Stimulated activated CD4-positive, alpha-beta T cell treated with anti-CD3 and anti-CD28 coated beads, Interleukin-1b, Interleukin-23, amount 100 ng/mL, for 24 hours (primary cell): ENCODE measurements around the gene C4orf50.

Experiments used
- DNase-seq, 4 experiments: peaks; one replicate each; pipeline ENCODE4 v3.0.0-alpha.2; 2020; ENCODE audit warnings: low read depth in 4 of 4, low spot score in 1 of 4

C4orf50 gene

DNA sequence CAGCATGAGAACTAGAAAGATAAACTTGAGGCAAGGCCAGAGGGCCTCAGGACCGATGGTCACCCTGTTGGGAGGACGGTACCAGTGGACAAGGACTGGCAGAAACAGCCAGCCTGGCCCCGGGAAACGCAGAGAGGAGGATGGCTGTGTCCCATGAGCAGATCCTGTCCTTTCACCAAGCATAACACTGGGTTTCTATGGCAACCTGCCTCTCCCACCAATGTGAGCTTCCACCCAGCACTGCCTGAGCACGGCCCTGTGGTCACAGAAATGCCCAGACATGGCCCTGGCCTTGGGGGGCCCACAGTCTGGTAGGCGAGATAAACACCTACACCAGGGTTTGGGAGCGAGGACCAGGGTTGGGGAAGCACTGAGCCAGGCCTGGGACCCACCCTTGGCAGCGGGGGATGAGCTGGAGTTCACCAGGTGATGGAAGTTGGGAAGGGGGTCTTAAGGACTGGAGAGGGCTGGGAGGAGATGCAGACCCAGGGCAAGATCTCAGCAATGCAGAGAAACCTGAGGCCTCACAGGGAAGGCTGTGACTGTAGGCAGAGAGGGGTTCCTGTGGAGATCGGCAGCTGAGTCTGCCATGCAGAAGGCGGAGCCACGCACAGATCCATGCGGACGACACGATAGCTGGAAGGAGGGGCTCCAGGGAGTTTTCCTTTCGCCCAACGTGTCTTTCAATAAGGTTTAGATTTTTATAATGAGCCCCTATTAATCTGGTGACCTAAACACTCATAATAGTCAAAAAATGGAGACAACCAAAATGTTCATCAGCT, 92.6 kb downstream of the C4orf50 start:
- no peak for DNase-seq

- DNase-seq, result no peak
Measured at GRCh38 chr4:5924461-5925125, 93.6 kb downstream of the C4orf50 start.

GRCh38 chr4:5923376-5923775, 94.9 kb downstream of the C4orf50 start:
- no peak for DNase-seq

GRCh38 chr4:5922556-5922955, 95.7 kb downstream of the C4orf50 start:
- no peak for DNase-seq

GRCh38 chr4:5921981-5922380, 96.2 kb downstream of the C4orf50 start:
- DNase-seq, result no peak

DNA sequence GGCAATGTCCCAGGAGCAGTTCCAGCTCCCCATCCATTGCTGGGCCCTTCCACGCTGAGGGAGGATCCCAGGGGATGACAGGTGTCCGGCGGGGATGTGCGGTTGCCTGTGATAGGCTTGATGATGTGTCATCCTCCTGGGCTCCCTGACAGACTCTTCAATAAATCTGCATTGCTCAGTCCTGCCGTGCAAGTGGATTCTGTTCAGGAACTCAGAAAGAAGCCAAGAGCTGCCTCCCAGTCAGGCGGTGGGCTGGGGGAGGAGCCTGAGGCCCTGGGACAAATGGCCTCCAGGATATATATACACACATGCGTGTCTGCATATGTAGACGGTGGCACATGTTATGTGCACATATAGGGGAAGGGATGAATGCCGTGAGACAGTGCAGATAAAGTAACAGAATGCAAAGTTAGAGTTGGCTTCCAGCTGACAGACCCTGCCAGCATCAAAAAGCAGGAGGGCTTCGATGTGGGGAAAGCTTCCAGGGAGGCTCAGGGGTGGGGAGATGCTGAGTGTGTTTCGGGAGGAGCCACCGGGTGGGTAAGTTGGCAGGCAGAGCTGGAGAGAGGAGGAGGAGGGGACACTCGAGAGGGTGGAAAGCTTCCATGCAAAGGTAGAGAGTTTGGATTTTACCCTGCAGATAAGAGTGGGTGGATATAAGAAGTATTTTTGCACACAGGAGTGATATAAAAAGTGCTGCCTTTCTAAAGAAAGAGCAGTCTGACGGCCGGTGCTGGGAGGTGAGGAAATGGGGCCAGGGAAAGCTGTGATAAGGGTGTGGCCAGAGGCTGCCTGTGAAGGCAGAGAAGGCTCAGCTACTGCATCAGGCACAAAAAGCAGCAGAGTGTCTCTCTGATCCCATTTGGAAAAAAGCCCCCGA, 96.9 kb downstream of the C4orf50 start:
- DNase-seq, result no peak

GRCh38 chr4:5919571-5919970, 98.7 kb downstream of the C4orf50 start:
- DNase-seq, result no peak

GRCh38 chr4:5919044-5919443, 99.2 kb downstream of the C4orf50 start:
- no peak for DNase-seq

- no peak for DNase-seq
Measured at GRCh38 chr4:5918331-5918985, 99.8 kb downstream of the C4orf50 start.

DNA sequence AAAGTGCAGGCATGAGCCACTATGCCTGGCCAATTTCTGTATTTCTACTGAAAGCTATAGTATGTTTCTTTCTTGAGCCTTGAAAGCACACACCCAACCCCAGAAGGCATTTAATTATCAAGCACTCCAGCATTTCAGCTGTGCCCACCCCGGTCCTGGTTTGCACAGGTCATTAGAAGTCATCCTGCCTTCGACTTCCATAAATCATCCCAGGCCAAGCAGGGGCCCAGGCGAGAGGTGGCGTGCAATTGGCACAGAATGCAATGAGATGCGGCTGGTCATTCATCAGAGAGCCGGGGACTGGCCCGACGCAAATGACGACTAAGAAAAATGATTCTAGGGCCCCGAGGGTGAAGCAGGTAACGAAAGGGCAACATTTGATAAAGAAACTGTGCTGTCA, 100.6 kb downstream of the C4orf50 start:
- DNase-seq, result no peak

- DNase-seq, result no peak
Measured at GRCh38 chr4:5916229-5916628, 102.0 kb downstream of the C4orf50 start.

- DNase-seq, result no peak
Measured at GRCh38 chr4:5913454-5913853, 104.8 kb downstream of the C4orf50 start.

DNA sequence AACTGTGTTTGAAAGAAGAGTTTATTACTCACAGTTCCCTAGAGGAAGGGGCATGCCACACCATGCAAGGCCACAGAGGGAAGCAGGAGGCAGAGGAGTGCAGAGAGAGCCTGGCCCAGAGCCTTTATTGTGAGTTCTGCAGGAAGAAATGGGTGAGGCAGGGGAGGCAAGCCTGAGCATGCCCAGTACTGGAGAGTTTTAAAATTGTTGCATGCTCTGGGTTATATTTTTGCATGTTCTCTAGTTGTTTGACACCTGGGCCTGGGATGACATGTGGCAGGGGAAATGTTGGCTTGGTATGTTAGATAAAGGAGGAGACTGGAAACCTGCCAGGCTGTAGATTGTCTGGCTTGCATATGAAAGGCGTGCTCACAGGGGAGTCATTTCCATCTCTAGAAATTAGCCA, 105.6 kb downstream of the C4orf50 start:
- DNase-seq, result no peak

DNA sequence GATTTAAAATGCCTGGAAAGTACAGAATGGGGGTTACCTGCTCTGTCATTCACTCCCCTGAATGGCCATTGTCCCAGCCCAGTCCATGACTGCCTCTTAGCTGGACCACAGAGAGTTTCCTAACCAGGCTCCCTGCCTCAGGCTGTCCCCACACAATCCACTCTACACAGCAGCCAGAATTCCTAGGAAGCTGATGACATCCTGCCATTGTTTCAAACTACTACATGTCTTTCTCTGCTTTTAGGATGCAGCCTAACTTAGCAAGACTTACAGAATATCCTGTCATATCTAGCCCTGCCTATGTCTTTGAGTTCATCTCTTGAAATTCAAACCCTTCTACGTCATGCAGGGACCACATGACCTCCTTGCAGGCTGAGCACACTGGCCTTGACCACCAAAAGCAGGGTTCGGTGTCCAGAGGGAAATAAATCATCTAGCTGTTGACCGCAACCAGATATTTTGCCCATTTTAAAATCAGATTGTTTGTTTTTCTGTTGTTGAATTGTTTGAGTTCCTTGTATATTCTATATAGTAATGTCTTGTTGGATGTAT, 109.3 kb downstream of the C4orf50 start:
- no peak for DNase-seq

DNA sequence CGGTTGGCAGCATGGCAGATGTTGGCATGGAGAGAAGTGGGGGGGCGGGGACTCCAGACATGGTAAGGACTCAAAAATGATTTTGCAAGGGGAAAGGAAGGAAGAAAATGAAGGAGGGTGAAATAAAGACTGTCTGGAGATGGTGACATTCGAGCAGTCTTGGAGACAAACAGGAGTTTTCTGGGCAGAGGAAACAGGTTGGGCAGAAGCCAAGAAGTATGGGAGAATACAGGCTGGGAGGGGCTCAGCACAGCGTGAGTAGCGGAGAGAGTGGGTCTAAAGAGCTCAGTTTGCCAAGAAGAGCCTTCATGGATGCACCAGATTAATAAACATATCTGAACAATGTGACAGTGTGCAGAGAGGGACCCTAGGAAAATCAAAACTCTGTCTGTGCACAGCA, 112.0 kb downstream of the C4orf50 start:
- no peak for DNase-seq

DNA sequence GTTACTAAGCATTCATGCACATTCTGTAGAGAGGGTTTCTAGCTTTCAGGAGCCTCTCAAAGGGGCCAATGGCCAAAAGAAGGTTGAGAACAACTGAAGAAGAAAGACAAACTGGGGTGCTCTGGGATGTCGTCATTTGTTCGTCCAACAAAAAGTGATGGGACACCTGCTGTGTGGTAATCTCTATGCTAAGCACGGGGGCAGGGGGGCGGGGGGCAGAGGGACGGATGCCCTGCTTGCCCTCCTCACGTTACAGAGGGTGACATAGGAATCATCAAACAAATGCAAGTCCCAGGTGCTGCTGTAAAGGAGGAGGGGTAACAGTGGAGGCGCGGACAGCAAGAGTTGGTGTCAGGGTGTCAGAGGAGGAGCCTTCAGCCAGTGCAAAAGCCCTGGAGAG, 112.5 kb downstream of the C4orf50 start:
- DNase-seq, result no peak

- DNase-seq, result no peak
Measured at GRCh38 chr4:5900844-5901243, 117.4 kb downstream of the C4orf50 start.

- no peak for DNase-seq
Measured at GRCh38 chr4:5899881-5900280, 118.3 kb downstream of the C4orf50 start.

DNA sequence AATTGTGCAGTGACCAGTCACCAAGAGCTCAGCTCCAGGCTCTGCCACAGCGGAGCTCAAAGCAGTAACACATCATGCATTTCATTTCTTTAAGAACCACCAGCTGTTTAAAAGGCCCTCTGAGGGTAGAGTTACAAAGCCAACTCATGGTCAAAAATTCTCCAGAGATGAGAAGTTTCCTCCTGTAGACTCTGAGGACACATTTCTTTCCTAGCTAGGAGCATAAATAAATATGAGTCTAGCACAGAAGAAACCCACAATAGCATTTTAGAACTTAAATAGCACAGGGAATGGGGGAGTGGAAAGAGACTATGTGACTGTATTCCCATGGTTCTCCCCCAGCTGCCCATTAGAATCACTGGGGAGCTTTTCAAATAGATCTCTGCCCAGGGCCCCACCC, 118.8 kb downstream of the C4orf50 start:
- DNase-seq, result no peak

- no peak for DNase-seq
Measured at GRCh38 chr4:5897674-5898073, 120.6 kb downstream of the C4orf50 start.

GRCh38 chr4:5895287-5895686, 122.9 kb downstream of the C4orf50 start:
- DNase-seq, result no peak
